H1 (cell line): ENCODE data around the gene ACTBL2. TPM values are rescaled to one million over a fixed set of nuclear protein-coding genes. Genes with fewer than 3 reads are reported as not detected.

Source experiments
- SAP30 ChIP-seq: fragments of 300-600 bp; sonication (generic); IDR thresholded peaks from 2 replicates; pipeline ENCODE4 v1.7.1; 2012; ENCODE audit warnings: low read length, moderate library complexity, mild to moderate bottlenecking, inconsistent platforms; ENCODE audit not compliant: insufficient read depth, insufficient replicate concordance
- TBP ChIP-seq: IDR thresholded peaks from 2 replicates; pipeline ENCODE4 v1.6.1; 2011; ENCODE audit warnings: low read depth, low read length, improper control_type of control experiment
- polyA plus RNA-seq, 7 experiments: library from polyadenylated mRNA; depleted of rRNA in 3 of 7; stranded (reverse) in 5 of 7; unstranded in 2 of 7; fragments of >200 nt in 5 of 7; fragments of 200-250 nt in 2 of 7; gene quantifications; 1 replicate in 5 of 7; 2 replicates in 1 of 7; 4 replicates in 1 of 7; pipeline versions ENCODE4 v1.2.1 to v1.2.3, GENCODE V29; 2011 to 2013; ENCODE audit warnings: missing spikeins in 2 of 7, mixed read lengths in 2 of 7
- total RNA-seq: library from RNA; stranded (reverse); fragmentation: NEBNext Ultra II Directional; extraction: Animal tissue kit (Norgen Biotek cat#: 25700); gene quantifications from 2 replicates; pipeline ENCODE4 v1.2.1, GENCODE V29; 2021
- TF ChIP-seq, protein P1 (sequence below): fragments of 300-600 bp; sonication (generic); IDR thresholded peaks from 2 replicates; pipeline ENCODE4 v1.7.1; 2012; ENCODE audit warnings: low read length, moderate library complexity, mild to moderate bottlenecking, inconsistent platforms; ENCODE audit not compliant: insufficient replicate concordance

Gene ACTBL2
- total and polyA plus RNA-seq, 2 of the 8 experiments (the other 6 are each of a cell fraction or from before 2014, with no cell fraction given): not detected

DNA sequence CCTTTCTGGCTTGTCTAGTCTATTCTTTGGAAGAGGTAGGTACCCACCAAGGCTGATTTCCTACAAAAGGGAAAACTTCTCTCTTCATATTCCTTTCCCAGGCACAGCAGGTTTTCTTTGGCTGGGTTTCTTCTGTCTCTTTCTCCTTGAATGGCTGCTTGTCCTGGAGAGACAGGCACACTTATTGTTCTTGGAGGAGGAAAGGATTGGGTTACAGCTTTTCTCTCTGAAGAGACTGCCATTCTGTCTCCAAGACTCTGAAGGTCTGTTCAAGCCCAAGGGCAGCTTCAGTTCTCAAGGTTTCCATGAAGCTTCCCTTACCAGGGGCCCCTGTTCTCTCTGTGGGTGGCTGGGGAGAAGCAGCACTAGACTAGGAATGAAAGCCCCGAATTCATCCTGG is 33.9 kb downstream of the ACTBL2 start (continued):
- TF ChIP-seq, protein P1, sequence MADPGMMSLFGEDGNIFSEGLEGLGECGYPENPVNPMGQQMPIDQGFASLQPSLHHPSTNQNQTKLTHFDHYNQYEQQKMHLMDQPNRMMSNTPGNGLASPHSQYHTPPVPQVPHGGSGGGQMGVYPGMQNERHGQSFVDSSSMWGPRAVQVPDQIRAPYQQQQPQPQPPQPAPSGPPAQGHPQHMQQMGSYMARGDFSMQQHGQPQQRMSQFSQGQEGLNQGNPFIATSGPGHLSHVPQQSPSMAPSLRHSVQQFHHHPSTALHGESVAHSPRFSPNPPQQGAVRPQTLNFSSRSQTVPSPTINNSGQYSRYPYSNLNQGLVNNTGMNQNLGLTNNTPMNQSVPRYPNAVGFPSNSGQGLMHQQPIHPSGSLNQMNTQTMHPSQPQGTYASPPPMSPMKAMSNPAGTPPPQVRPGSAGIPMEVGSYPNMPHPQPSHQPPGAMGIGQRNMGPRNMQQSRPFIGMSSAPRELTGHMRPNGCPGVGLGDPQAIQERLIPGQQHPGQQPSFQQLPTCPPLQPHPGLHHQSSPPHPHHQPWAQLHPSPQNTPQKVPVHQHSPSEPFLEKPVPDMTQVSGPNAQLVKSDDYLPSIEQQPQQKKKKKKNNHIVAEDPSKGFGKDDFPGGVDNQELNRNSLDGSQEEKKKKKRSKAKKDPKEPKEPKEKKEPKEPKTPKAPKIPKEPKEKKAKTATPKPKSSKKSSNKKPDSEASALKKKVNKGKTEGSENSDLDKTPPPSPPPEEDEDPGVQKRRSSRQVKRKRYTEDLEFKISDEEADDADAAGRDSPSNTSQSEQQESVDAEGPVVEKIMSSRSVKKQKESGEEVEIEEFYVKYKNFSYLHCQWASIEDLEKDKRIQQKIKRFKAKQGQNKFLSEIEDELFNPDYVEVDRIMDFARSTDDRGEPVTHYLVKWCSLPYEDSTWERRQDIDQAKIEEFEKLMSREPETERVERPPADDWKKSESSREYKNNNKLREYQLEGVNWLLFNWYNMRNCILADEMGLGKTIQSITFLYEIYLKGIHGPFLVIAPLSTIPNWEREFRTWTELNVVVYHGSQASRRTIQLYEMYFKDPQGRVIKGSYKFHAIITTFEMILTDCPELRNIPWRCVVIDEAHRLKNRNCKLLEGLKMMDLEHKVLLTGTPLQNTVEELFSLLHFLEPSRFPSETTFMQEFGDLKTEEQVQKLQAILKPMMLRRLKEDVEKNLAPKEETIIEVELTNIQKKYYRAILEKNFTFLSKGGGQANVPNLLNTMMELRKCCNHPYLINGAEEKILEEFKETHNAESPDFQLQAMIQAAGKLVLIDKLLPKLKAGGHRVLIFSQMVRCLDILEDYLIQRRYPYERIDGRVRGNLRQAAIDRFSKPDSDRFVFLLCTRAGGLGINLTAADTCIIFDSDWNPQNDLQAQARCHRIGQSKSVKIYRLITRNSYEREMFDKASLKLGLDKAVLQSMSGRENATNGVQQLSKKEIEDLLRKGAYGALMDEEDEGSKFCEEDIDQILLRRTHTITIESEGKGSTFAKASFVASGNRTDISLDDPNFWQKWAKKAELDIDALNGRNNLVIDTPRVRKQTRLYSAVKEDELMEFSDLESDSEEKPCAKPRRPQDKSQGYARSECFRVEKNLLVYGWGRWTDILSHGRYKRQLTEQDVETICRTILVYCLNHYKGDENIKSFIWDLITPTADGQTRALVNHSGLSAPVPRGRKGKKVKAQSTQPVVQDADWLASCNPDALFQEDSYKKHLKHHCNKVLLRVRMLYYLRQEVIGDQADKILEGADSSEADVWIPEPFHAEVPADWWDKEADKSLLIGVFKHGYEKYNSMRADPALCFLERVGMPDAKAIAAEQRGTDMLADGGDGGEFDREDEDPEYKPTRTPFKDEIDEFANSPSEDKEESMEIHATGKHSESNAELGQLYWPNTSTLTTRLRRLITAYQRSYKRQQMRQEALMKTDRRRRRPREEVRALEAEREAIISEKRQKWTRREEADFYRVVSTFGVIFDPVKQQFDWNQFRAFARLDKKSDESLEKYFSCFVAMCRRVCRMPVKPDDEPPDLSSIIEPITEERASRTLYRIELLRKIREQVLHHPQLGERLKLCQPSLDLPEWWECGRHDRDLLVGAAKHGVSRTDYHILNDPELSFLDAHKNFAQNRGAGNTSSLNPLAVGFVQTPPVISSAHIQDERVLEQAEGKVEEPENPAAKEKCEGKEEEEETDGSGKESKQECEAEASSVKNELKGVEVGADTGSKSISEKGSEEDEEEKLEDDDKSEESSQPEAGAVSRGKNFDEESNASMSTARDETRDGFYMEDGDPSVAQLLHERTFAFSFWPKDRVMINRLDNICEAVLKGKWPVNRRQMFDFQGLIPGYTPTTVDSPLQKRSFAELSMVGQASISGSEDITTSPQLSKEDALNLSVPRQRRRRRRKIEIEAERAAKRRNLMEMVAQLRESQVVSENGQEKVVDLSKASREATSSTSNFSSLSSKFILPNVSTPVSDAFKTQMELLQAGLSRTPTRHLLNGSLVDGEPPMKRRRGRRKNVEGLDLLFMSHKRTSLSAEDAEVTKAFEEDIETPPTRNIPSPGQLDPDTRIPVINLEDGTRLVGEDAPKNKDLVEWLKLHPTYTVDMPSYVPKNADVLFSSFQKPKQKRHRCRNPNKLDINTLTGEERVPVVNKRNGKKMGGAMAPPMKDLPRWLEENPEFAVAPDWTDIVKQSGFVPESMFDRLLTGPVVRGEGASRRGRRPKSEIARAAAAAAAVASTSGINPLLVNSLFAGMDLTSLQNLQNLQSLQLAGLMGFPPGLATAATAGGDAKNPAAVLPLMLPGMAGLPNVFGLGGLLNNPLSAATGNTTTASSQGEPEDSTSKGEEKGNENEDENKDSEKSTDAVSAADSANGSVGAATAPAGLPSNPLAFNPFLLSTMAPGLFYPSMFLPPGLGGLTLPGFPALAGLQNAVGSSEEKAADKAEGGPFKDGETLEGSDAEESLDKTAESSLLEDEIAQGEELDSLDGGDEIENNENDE: no peak
- TF ChIP-seq SAP30 (no peak), TBP (no peak)
